ENCODE data around the gene FAM219A. TPM values are rescaled to one million over a fixed set of nuclear protein-coding genes. Genes with fewer than 3 reads are reported as not detected.
"Not testable (repeated sequence)": the region's sequence is repeated elsewhere in the genome, so short reads cannot be mapped to it uniquely, and the experiment has no call there.

Gene FAM219A
- total RNA-seq, 2 experiments from 2014 or later, result 11.1 to 11.6 TPM

GRCh38 chr9:34499076-34499475 lies 40.7 kb upstream of the FAM219A start:
- Mint-ChIP-seq H3K4me1 (ENCODE audit: low read depth) (peaks cover 13% of the 10 kb centered on the region), H3K4me3 (no peak overlapping the region), H3K27me3 (ENCODE audit: low read depth) (peaks cover 7% of the 10 kb centered on the region), H3K9me3 (no peaks in the 10 kb centered on the region), H3K36me3 (ENCODE audit: low read depth) (no peaks in the 10 kb centered on the region), H3K27ac (no peak overlapping the region)
- DNase-seq, result no peak
- intact Hi-C loops (cut with micrococcal nuclease), result no loop called here
- CTCF ChIA-PET, result interaction anchor here (1.0 to 3.5 kb wide), 4 partner anchors 63 to 95 kb away, joined by 4 to 19 read pairs (median 12); no protein-coding TSS in a partner anchor

- Mint-ChIP-seq H3K9me3 (no peaks in the 10 kb centered on the region), H3K27ac (no peak overlapping the region), H3K36me3 (ENCODE audit: low read depth) (no peaks in the 10 kb centered on the region), H3K4me1 (ENCODE audit: low read depth) (peaks cover 13% of the 10 kb centered on the region), H3K27me3 (ENCODE audit: low read depth) (peaks cover 9% of the 10 kb centered on the region), H3K4me3 (no peak overlapping the region)
- intact Hi-C loops (cut with micrococcal nuclease), result no loop called here
- CTCF ChIA-PET, result interaction anchor here (1.0 to 3.5 kb wide), 4 partner anchors 60 to 95 kb away, joined by 4 to 19 read pairs (median 8); no protein-coding TSS in a partner anchor
- no peak for DNase-seq
These were observed 40.2 kb upstream of the FAM219A start for GRCh38 chr9:34498553-34498952.

GRCh38 chr9:34496149-34496712 lies 37.9 kb upstream of the FAM219A start:
- no peaks in the 10 kb centered on the region for H3K9me3 Mint-ChIP-seq
- peaks cover 13% of the 10 kb centered on the region for H3K4me1 Mint-ChIP-seq (ENCODE audit: low read depth)
- peaks cover 12% of the 10 kb centered on the region for H3K27me3 Mint-ChIP-seq (ENCODE audit: low read depth)
- intact Hi-C loops (cut with micrococcal nuclease), result no loop called here
- no peak for DNase-seq
- no peak overlapping the region for H3K27ac Mint-ChIP-seq
- CTCF ChIA-PET, result interaction anchor here (0.7 to 3.5 kb wide), 5 partner anchors 10 to 92 kb away, joined by 3 to 19 read pairs (median 4); no protein-coding TSS in a partner anchor
- no peak overlapping the region for H3K4me3 Mint-ChIP-seq
- H3K36me3 Mint-ChIP-seq (ENCODE audit: low read depth), result no peaks in the 10 kb centered on the region

- H3K36me3 Mint-ChIP-seq (ENCODE audit: low read depth), result no peaks in the 10 kb centered on the region
- no peak overlapping the region for H3K4me3 Mint-ChIP-seq
- CTCF ChIA-PET, result interaction anchor here (0.6 to 1.5 kb wide), 2 partner anchors 18 to 90 kb away, joined by 3 to 5 read pairs; no protein-coding TSS in a partner anchor
- no peak overlapping the region for H3K27ac Mint-ChIP-seq
- intact Hi-C loops (cut with micrococcal nuclease), result no loop called here
- H3K27me3 Mint-ChIP-seq (ENCODE audit: low read depth), result peaks cover 9% of the 10 kb centered on the region
- DNase-seq, result peak; percentile 57
- H3K4me1 Mint-ChIP-seq (ENCODE audit: low read depth), result no peaks in the 10 kb centered on the region
- no peaks in the 10 kb centered on the region for H3K9me3 Mint-ChIP-seq
These were observed 35.7 kb upstream of the FAM219A start for GRCh38 chr9:34493972-34494535.

GRCh38 chr9:34492051-34492450 lies 33.7 kb upstream of the FAM219A start:
- CTCF ChIA-PET, result interaction anchor here (1.3 kb wide), 1 partner anchor 9 kb away, joined by 4 read pairs; no protein-coding TSS in a partner anchor

GRCh38 chr9:34491596-34491995 lies 33.2 kb upstream of the FAM219A start:
- intact Hi-C loops (cut with micrococcal nuclease), result no loop called here
- Mint-ChIP-seq H3K27me3 (ENCODE audit: low read depth) (peaks cover 13% of the 10 kb centered on the region), H3K4me1 (ENCODE audit: low read depth) (no peaks in the 10 kb centered on the region), H3K36me3 (ENCODE audit: low read depth) (no peaks in the 10 kb centered on the region), H3K9me3 (no peaks in the 10 kb centered on the region), H3K4me3 (no peak overlapping the region), H3K27ac (no peak overlapping the region)
- no peak for DNase-seq
- CTCF ChIA-PET, result interaction anchor here (0.9 to 1.3 kb wide), 3 partner anchors 9 to 101 kb away, joined by 3 to 4 read pairs (median 4); no protein-coding TSS in a partner anchor

More at GRCh38 chr9:34492051-34492450, 33.7 kb upstream of the FAM219A start:
- H3K4me1 Mint-ChIP-seq (ENCODE audit: low read depth), result no peaks in the 10 kb centered on the region
- H3K27me3 Mint-ChIP-seq (ENCODE audit: low read depth), result peaks cover 11% of the 10 kb centered on the region
- H3K4me3 Mint-ChIP-seq, result no peak overlapping the region
- intact Hi-C loops (cut with micrococcal nuclease), result no loop called here
- no peak overlapping the region for H3K27ac Mint-ChIP-seq
- H3K9me3 Mint-ChIP-seq, result no peaks in the 10 kb centered on the region
- no peak for DNase-seq
- H3K36me3 Mint-ChIP-seq (ENCODE audit: low read depth), result no peaks in the 10 kb centered on the region

- CTCF ChIA-PET, result interaction anchor here (0.9 to 1.5 kb wide), 3 partner anchors 10 to 102 kb away, joined by 3 to 4 read pairs (median 4); no protein-coding TSS in a partner anchor
- intact Hi-C loops (cut with micrococcal nuclease), result no loop called here
- Mint-ChIP-seq H3K27me3 (ENCODE audit: low read depth) (peaks cover 14% of the 10 kb centered on the region), H3K4me1 (ENCODE audit: low read depth) (no peaks in the 10 kb centered on the region), H3K27ac (no peak overlapping the region), H3K4me3 (no peak overlapping the region), H3K36me3 (ENCODE audit: low read depth) (no peaks in the 10 kb centered on the region), H3K9me3 (no peaks in the 10 kb centered on the region)
- no peak for DNase-seq
These were observed 32.4 kb upstream of the FAM219A start for GRCh38 chr9:34490760-34491159.

GRCh38 chr9:34490360-34490759 lies 32.0 kb upstream of the FAM219A start:
- Mint-ChIP-seq H3K36me3 (ENCODE audit: low read depth) (no peaks in the 10 kb centered on the region), H3K27ac (no peak overlapping the region), H3K4me3 (no peak overlapping the region), H3K27me3 (ENCODE audit: low read depth) (peaks cover 14% of the 10 kb centered on the region), H3K4me1 (ENCODE audit: low read depth) (no peaks in the 10 kb centered on the region), H3K9me3 (no peaks in the 10 kb centered on the region)
- intact Hi-C loops (cut with micrococcal nuclease), result no loop called here
- CTCF ChIA-PET, result interaction anchor here (0.6 to 1.5 kb wide), 6 partner anchors 11 to 1357 kb away, joined by 3 to 4 read pairs (median 4); no protein-coding TSS in a partner anchor
- no peak for DNase-seq

- H3K9me3 Mint-ChIP-seq, result no peaks in the 10 kb centered on the region
- H3K27ac Mint-ChIP-seq, result no peak overlapping the region
- H3K27me3 Mint-ChIP-seq (ENCODE audit: low read depth), result peaks cover 12% of the 10 kb centered on the region
- no peaks in the 10 kb centered on the region for H3K4me1 Mint-ChIP-seq (ENCODE audit: low read depth)
- CTCF ChIA-PET, result no interaction called here
- H3K4me3 Mint-ChIP-seq, result no peak overlapping the region
- intact Hi-C loops (cut with micrococcal nuclease), result no loop called here
- no peaks in the 10 kb centered on the region for H3K36me3 Mint-ChIP-seq (ENCODE audit: low read depth)
- no peak for DNase-seq
These were observed 28.2 kb upstream of the FAM219A start for GRCh38 chr9:34486572-34486971.

- no peaks in the 10 kb centered on the region for H3K9me3 Mint-ChIP-seq
- peaks cover 7% of the 10 kb centered on the region for H3K27me3 Mint-ChIP-seq (ENCODE audit: low read depth)
- no peak for DNase-seq
- CTCF ChIA-PET, result no interaction called here
- H3K4me1 Mint-ChIP-seq (ENCODE audit: low read depth), result no peaks in the 10 kb centered on the region
- H3K4me3 Mint-ChIP-seq, result no peak overlapping the region
- no peaks in the 10 kb centered on the region for H3K36me3 Mint-ChIP-seq (ENCODE audit: low read depth)
- no peak overlapping the region for H3K27ac Mint-ChIP-seq
- intact Hi-C loops (cut with micrococcal nuclease), result no loop called here
These were observed 27.5 kb upstream of the FAM219A start for GRCh38 chr9:34485822-34486221.

GRCh38 chr9:34484678-34485077 lies 26.3 kb upstream of the FAM219A start:
- intact Hi-C loops (cut with micrococcal nuclease), result no loop called here
- H3K9me3 Mint-ChIP-seq, result no peaks in the 10 kb centered on the region
- H3K36me3 Mint-ChIP-seq (ENCODE audit: low read depth), result no peaks in the 10 kb centered on the region
- H3K27ac Mint-ChIP-seq, result no peak overlapping the region
- H3K4me1 Mint-ChIP-seq (ENCODE audit: low read depth), result no peaks in the 10 kb centered on the region
- no peak overlapping the region for H3K4me3 Mint-ChIP-seq
- H3K27me3 Mint-ChIP-seq (ENCODE audit: low read depth), result peaks cover 7% of the 10 kb centered on the region
- no peak for DNase-seq
- CTCF ChIA-PET, result interaction anchor here (0.6 kb wide), 1 partner anchor 411 kb away, joined by 3 read pairs; no protein-coding TSS in a partner anchor

- intact Hi-C loops (cut with micrococcal nuclease), result not testable (repeated sequence)
- CTCF ChIA-PET, result interaction anchor here (0.7 kb wide), 1 partner anchor 38 kb away, joined by 4 read pairs; no protein-coding TSS in a partner anchor
These were observed 24.4 kb upstream of the FAM219A start for GRCh38 chr9:34482746-34483145.

GRCh38 chr9:34481620-34482019 lies 23.2 kb upstream of the FAM219A start:
- H3K27me3 Mint-ChIP-seq (ENCODE audit: low read depth); H3K27ac Mint-ChIP-seq; DNase-seq; H3K9me3 Mint-ChIP-seq; intact Hi-C loops (cut with micrococcal nuclease); H3K36me3 Mint-ChIP-seq (ENCODE audit: low read depth); CTCF ChIA-PET; H3K4me1 Mint-ChIP-seq (ENCODE audit: low read depth); H3K4me3 Mint-ChIP-seq: not testable (repeated sequence)

More at GRCh38 chr9:34482746-34483145, 24.4 kb upstream of the FAM219A start:
- H3K4me3 Mint-ChIP-seq; H3K9me3 Mint-ChIP-seq; H3K36me3 Mint-ChIP-seq (ENCODE audit: low read depth); H3K4me1 Mint-ChIP-seq (ENCODE audit: low read depth); H3K27me3 Mint-ChIP-seq (ENCODE audit: low read depth); DNase-seq; H3K27ac Mint-ChIP-seq: not testable (repeated sequence)
